GM19035 (cell line): ENCODE results near the gene FXYD3.

Experiments
- ATAC-seq: cut with Tn5 transposase; IDR thresholded peaks from one replicate; pipeline ENCODE4 v1.9.1; 2021; ENCODE audit not compliant: unreplicated experiment

The FXYD3 gene

DNA sequence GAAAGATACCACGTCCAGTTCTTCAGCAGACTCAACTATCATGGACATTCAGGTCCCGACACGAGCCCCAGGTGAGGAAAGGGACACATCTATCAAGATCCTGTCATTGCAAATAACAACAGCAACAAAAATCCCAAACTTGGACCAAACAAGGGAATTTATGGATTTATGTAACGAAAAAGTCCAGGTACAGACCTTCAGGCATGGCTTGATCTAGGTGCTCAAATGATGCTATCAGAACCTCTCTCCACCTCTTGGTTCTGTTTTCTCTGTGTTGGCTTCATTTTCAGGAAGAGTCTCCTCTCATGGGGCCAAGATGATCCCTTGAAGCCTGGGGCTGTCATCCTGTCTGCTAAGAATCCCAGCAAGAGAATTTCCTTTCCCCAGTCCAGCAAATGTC, 41.8 kb downstream of the FXYD3 start:
- no peak for ATAC-seq

- no peak for ATAC-seq
Measured at GRCh38 chr19:35159606-35160005, 44.0 kb downstream of the FXYD3 start.

GRCh38 chr19:35160629-35161433, 45.2 kb downstream of the FXYD3 start:
- ATAC-seq: no peak

DNA sequence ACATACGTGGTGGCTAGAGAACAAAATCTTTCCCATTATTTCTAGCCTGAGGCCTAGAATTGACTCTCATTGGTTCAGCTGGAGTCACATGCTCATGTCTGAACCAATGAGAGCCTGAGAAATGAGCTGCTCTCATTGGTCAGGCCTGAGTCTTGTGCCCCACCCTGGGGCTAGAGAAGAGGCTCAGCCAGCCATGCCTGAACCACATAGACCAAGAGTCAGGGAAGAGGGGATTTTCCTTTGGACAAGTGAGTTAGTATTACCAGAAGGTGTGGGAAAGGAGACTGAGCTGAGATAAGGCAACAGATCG, 45.8 kb downstream of the FXYD3 start:
- ATAC-seq: no peak

GRCh38 chr19:35162471-35163326, 47.1 kb downstream of the FXYD3 start:
- no peak for ATAC-seq

GRCh38 chr19:35164418-35164817, 48.8 kb downstream of the FXYD3 start:
- no peak for ATAC-seq

DNA sequence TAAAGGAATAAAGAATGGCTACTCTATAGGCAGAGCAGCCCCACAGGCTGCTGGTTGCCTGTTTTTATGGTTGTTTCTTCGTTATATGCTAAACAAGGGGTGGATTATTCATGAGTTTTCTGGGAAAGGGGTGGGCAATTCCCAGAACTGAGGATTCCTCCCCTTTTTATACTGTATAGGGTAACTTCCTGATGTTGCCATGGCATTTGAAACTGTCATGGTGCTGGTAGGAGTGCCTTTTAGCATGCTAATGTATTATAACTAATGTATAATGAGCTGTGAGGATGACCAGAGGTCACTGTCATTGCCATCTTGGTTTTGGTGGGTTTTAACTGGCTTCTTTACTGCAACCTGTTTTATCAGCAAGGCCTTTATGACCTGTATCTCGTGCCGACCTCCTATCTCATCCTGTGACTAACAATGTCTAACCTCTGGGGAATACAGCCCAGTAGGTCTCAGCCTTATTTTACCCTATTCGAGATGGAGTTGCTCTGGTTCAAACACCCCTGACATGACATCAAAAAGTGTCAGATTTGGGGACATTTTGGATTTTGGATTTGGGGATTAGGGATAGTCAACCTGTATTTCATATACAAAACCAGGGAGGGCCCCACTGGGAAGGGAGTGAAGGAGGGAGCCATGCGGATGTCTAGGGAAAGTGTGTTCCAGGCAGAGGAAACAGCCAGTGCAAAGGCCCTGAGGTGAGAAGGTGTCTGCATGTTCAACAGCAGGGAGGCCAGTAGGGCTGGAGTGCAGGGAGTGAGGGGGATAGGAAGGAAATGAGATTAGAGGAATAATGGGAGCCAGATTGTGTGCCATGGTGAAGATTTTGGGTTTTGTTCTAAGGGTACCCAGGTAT, 49.8 kb downstream of the FXYD3 start:
- ATAC-seq: no peak

DNA sequence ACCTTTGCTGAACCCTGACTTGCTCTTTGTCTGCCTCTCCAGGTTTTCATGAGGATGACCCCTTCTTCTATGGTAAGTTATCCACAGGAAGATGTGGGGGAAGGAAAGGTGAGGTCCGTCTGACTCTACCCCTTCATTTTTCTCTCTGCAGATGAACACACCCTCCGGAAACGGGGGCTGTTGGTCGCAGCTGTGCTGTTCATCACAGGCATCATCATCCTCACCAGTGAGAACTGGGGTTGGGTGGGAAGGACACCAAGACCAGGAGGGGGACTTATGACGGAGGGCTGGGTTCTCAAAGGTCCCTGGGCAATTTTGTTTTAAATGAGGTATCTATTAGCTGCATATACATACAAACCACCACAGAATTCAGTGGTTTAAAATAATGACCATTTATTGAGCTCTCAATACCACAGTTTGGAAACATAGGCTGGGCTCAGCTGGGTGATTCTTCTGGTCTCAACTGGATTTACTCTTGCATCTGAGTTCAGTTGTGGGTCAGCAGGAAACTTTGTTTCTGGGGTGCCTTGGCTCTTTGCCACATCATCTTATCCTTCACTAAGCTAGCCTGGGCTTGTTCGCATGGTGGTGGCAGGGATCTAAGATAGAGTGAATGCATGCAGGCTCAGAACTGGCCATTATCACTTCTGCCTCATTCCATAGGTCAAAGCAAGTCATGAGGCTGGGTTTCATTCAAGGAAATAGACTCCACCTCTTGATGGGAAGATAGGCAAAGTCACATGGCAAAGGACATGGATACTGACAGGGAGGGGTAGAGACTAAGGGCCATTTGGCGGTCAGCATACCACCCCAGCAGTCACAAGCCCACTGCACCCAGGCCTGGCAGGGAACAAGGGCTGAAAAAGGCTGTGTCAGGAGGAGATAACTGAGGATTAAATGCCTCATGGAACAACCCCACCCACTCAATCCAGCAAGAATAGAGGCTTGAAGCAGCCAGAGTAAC, 50.8 kb downstream of the FXYD3 start:
- ATAC-seq: no peak

DNA sequence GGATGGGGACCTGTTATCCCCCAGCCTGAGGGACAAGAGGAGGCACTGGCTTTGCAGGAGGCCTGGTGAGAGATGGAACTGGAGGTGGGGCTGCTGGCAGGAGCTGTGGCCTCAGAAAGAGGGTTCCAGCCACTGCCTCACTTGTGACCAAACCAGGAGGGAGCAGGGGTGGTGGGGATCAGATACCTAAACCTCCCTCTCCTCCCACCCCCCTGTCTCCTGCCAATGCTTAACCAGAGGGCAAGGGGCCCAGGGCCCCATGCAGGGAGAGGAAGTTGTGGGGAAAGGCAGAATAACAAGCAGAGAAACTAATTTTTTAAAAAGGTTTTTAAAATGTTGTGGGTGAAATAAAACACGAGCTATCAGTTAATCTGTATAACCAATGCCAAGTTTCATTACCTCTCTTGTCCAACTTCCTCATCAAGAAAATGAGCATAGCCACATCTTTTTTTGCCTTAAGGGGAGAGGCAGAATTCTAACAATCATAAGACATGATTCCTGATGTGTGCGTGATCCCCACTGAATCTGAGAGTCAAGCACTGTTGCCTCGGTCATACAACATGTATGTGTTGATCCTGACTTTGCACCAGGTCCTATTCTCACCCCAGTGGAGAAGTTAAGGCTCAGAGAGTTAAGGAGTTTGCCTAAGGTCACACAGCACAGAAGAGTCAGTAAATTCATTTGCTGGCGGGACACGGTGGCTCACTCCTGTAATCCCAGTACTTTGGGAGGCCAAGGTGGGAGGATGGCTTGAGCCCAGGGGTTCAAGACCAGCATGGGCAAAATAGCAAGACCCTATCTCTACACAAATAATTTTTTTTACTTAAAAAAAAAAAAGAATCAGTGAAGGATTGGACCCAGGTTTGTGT, 51.9 kb downstream of the FXYD3 start:
- no peak for ATAC-seq

DNA sequence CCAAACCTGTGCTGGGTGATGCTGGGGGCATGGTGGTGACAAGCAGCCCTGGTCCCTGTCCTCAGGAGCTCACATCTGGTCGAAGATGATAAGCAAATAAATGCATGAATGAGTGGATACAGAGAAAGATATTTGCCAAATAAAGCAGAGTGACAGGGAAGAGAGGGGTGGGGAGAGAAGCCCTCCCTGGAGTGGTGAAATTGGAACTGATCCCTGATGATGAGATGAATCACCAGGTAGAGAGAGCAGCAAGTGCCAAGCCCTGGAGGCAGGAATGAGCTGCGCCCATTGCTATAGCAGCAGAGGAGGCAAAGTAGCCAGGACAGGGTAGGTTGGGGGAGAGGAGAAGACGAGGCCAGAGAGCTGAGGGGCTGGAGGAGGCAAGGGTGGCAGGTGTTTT, 52.6 kb downstream of the FXYD3 start:
- no peak for ATAC-seq

DNA sequence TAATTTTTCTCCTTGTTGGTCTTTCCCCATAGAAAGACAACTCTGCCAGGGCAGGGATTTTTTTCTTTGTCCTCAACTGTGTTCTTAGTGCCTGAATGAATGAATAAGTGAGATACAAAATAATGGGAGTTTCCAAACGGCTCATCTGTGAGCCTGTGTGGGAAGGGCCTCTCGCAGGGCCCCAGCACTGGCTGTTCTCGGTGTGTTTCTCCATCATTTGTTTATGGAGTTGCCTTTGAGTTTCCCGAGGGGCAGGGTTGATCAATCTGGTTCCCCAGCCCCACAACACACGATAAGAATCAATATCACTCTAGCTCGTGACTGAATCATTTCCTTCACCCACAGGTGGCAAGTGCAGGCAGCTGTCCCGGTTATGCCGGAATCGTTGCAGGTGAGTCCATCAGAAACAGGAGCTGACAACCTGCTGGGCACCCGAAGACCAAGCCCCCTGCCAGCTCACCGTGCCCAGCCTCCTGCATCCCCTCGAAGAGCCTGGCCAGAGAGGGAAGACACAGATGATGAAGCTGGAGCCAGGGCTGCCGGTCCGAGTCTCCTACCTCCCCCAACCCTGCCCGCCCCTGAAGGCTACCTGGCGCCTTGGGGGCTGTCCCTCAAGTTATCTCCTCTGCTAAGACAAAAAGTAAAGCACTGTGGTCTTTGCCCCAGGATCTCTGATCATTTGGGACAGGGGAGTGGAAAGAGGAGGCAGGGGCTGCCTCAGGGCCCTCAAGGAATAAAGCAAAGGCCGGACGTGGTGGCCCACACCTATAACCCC, 53.8 kb downstream of the FXYD3 start:
- no peak for ATAC-seq

DNA sequence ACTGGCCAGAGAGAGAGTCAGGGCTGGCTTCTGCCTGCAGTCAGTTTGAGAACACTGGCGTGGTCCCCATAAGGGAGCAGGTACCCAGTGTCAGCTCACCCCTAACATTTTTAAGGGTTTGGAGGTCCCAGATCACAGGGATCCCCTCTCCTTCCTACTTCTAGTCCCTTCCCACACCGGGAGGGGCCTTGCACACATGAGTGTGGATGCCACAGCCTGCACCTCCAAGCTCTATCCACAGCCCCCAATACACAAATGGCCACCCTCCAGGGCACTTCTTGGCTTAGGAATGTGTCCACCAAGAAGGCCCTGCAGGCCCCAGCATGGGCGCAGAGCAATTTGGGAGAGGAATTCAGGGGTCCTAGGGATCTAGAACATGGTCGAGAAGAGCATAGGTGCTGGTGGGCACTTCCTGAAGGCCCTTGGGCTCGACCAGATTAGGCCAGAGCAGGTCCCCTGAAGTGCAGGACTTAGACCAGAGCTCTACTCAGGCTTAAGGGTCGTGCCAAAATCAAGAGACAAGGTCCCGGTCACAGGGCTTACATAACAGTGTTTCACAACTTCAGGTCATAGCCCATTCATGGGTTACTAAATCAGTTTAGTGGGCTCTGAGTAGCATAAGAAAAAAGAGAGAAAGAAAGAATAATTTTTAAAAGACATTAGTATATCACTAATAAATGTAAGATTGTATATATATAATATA, 54.9 kb downstream of the FXYD3 start:
- no peak for ATAC-seq

DNA sequence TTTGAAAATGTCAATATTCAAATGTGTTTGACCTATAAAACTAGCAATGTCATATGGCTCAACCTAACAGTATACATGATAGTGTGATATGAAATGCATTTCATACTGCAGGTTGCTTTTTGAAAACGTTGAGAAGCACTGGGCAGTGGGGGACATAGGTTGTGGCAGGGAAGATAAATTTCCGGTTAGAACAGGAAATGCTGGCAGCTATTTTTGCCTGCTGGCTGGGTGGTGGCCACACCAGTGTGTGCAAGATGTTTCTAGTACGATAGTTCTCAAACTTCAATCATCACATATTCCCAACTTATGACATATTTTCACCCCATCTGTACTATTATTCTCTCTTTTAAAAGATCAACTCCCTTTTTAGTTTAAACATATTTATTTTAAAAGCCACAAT, 56.1 kb downstream of the FXYD3 start:
- ATAC-seq: no peak
